Measurements from ENCODE around the gene VWA8.
"Not testable (repeated sequence)": the region's sequence is repeated elsewhere in the genome, so short reads cannot be mapped to it uniquely, and the experiment has no call there.

VWA8 gene

DNA sequence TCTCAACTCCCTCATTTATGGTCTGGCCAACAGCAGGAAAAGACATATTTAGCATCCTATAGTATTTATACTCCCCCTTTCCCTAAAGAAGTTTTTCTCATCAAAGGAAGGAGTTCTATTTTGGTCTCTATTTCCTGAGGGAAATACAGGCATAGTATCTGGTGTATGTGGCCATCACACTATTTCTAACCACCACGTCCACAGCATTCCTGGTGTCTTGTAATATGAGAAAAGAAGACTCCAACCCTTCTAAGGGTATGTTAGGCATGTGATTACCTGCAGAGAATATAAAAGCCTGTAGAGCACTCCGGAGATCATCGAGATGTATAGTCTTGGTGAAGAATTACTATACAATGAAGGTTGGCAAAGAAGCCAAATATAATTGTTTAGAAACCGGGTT, 137.4 kb downstream of the VWA8 start:
- no peak overlapping the region for H3K9ac ChIP-seq (ENCODE audit: low read depth, low read length)
- peaks cover 8% of the 10 kb centered on the region; the same call in 1 of the 2 replicates for H3K4me1 ChIP-seq (ENCODE audit: insufficient read depth, low read length)
- no peak overlapping the region for H3K27ac ChIP-seq (ENCODE audit: low read depth, low read length)
- WGBS, result 95% methylated on average over 3 of the region's 4 CpGs
- no peak overlapping the region for H3K4me3 ChIP-seq (ENCODE audit: low read length)
- H3K36me3 ChIP-seq (ENCODE audit: insufficient read depth, low read length), result peaks cover 5% of the 10 kb centered on the region; the same call in 1 of the 2 replicates
- H3K27me3 ChIP-seq (ENCODE audit: insufficient read depth, low read length), result no peaks in the 10 kb centered on the region
- no peaks in the 10 kb centered on the region for H3K9me3 ChIP-seq (ENCODE audit: insufficient read depth, low read depth, low read length)

DNA sequence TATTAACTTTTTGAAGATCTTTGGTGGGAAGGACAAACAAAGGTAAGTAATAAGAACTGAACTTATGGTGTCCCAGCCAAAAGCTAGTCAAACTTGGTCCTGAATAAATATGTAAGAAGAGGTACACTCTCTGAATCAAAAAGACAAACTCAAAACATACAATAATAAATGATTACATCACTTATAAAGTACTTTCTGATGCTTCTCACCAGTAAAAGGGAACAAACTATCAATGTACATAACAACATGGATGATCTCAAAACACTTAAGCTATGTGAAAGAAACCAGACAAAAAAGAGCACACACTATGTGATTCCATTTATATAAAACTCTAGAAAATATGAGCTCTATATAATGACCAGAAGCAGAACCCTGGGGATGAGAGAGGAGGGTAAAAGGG, 138.3 kb downstream of the VWA8 start:
- Histone ChIP-seq H3K27me3 (ENCODE audit: insufficient read depth, low read length) (no peaks in the 10 kb centered on the region), H3K9me3 (ENCODE audit: insufficient read depth, low read depth, low read length) (no peaks in the 10 kb centered on the region), H3K27ac (ENCODE audit: low read depth, low read length) (no peak overlapping the region), H3K36me3 (ENCODE audit: insufficient read depth, low read length) (peaks cover 10% of the 10 kb centered on the region), H3K4me3 (ENCODE audit: low read length) (no peak overlapping the region), H3K9ac (ENCODE audit: low read depth, low read length) (no peak overlapping the region), H3K4me1 (ENCODE audit: insufficient read depth, low read length) (peaks cover 8% of the 10 kb centered on the region; the same call in 1 of the 2 replicates)

DNA sequence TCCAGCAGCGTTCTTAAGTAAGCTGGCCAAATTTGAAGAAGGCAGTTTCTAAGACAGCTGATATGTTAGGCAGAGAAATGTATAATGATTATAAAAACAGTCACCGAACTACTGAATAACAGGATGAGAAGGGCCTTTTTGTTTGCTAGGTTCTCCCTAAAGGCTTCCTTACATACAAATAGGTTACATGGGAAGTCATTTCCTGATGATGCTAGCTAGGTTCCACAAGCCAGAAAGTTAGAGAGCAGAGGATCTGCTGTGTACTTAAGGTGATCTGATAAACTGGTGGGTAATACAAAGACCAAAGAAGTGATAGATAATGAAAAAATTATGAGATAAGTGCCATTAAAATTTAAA, 139.7 kb downstream of the VWA8 start:
- no peak overlapping the region for H3K4me3 ChIP-seq (ENCODE audit: low read length)
- no peaks in the 10 kb centered on the region for H3K27me3 ChIP-seq (ENCODE audit: insufficient read depth, low read length)
- no peaks in the 10 kb centered on the region for H3K9me3 ChIP-seq (ENCODE audit: insufficient read depth, low read depth, low read length)
- H3K9ac ChIP-seq (ENCODE audit: low read depth, low read length), result no peak overlapping the region
- no peak overlapping the region for H3K27ac ChIP-seq (ENCODE audit: low read depth, low read length)
- H3K4me1 ChIP-seq (ENCODE audit: insufficient read depth, low read length), result peaks cover 8% of the 10 kb centered on the region; the same call in 1 of the 2 replicates
- WGBS, result 77% methylated on average over 2 of the region's 2 CpGs
- peaks cover 20% of the 10 kb centered on the region for H3K36me3 ChIP-seq (ENCODE audit: insufficient read depth, low read length)

DNA sequence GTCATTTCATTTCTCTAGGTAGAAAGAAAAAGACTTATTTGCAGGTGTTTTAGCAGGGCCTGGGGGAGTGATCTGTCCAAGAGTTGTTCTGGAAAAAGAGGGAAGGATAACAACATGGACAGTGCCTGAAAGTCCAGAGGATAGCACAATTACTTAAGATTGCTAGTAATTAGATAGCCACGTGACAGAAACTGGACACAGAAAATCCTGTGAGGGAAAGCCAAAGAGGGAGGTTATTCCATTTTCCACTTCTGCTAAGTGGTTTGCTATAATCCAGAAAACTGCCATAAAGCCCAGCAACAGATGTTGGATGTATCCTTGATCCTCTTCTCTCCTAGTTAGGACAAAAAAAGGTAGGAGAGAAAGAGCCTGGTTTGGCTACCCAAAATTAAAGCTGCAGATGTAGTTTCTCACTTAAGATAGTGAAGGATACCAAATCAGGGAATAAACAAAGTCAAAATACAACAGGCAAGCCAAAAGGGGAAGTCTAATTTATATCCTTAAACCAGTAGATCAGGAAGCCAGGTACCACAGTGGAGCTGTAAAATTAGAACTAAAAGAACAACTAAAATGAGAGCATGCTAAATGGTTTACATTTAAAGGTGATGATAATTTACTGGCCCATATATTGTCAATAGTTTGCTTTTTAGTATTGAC, 140.2 kb downstream of the VWA8 start:
- 97% methylated on average over 1 of the region's 1 CpG for WGBS
- H3K27ac ChIP-seq (ENCODE audit: low read depth, low read length), result no peak overlapping the region
- H3K9me3 ChIP-seq (ENCODE audit: insufficient read depth, low read depth, low read length), result peaks cover under 1% of the 10 kb centered on the region; the same call in 1 of the 2 replicates

DNA sequence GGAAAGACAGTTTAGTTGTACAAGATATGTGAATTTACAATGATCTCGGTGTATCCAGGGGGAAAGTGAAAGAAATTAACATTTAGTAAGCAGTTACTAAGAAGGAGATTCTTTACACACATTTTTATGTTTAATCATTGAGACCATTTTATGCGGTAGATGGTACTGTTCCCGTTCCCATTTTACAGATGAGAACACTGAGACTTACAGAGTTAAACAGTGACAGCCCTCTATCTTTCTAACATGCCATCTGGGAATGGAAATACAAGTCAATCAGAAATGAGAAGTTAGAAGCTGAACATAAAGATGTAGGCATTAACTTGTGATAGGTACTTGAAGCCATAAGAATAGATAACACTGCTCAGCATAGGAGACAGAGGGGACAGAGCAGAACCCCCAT, 144.9 kb downstream of the VWA8 start:
- Histone ChIP-seq H3K27ac (ENCODE audit: low read depth, low read length) (no peak overlapping the region), H3K9ac (ENCODE audit: low read depth, low read length) (no peak overlapping the region), H3K4me3 (ENCODE audit: low read length) (no peak overlapping the region), H3K27me3 (ENCODE audit: insufficient read depth, low read length) (no peaks in the 10 kb centered on the region), H3K9me3 (ENCODE audit: insufficient read depth, low read depth, low read length) (peaks cover 5% of the 10 kb centered on the region; the same call in 1 of the 2 replicates), H3K36me3 (ENCODE audit: insufficient read depth, low read length) (peaks cover 33% of the 10 kb centered on the region), H3K4me1 (ENCODE audit: insufficient read depth, low read length) (peaks cover under 1% of the 10 kb centered on the region; the same call in 1 of the 2 replicates)
- 98% methylated on average over 3 of the region's 3 CpGs for WGBS

More for the DNA sequence above, 140.2 kb downstream of the VWA8 start:
- Histone ChIP-seq H3K27me3 (ENCODE audit: insufficient read depth, low read length) (no peaks in the 10 kb centered on the region), H3K9ac (ENCODE audit: low read depth, low read length) (no peak overlapping the region), H3K4me3 (ENCODE audit: low read length) (no peak overlapping the region), H3K36me3 (ENCODE audit: insufficient read depth, low read length) (peaks cover 25% of the 10 kb centered on the region), H3K4me1 (ENCODE audit: insufficient read depth, low read length) (peaks cover 8% of the 10 kb centered on the region; the same call in 1 of the 2 replicates)

DNA sequence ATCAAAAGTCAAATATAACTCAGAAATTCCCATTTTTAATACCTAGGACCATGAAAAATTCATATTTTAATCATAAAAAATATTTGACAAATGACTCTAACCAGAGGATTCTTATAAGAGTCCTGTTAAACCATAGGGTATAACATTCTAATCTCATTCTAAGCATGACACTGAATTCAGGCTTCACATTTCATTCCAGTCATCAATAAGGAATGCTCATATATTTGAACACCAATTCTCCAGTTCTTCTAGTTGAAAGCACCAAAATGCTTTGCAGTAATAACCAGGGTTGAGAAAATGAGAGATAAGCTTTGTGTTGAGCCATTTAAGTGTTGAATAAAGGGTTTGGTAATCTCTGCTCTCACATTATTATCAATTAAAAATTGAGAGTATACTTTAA, 147.5 kb downstream of the VWA8 start:
- H3K9ac ChIP-seq (ENCODE audit: low read depth, low read length), result no peak overlapping the region
- no peak overlapping the region for H3K27ac ChIP-seq (ENCODE audit: low read depth, low read length)
- H3K9me3 ChIP-seq (ENCODE audit: insufficient read depth, low read depth, low read length), result peaks cover 5% of the 10 kb centered on the region; the same call in 1 of the 2 replicates
- no peaks in the 10 kb centered on the region for H3K4me1 ChIP-seq (ENCODE audit: insufficient read depth, low read length)
- H3K4me3 ChIP-seq (ENCODE audit: low read length), result no peak overlapping the region
- no peaks in the 10 kb centered on the region for H3K27me3 ChIP-seq (ENCODE audit: insufficient read depth, low read length)
- H3K36me3 ChIP-seq (ENCODE audit: insufficient read depth, low read length), result peaks cover 37% of the 10 kb centered on the region

DNA sequence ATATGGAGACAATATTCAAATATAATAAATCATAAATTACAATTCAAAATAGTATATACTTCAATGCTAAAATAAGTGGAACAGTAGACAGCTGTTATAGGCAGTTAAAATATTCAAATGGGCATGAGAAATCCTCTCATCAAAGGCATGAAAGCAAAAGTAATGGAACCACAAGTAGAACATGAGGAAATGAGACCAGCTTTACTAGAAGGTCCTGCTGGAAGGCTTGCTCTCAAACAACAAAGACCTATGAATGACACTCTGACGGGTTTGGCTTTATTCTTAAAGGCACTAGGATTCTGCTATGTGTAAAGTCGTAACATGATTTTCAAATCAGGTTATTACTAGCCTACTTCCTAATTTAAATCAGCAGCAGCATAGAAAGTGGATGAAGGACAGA, 148.1 kb downstream of the VWA8 start:
- peaks cover 5% of the 10 kb centered on the region; the same call in 1 of the 2 replicates for H3K9me3 ChIP-seq (ENCODE audit: insufficient read depth, low read depth, low read length)
- H3K4me3 ChIP-seq (ENCODE audit: low read length), result no peak overlapping the region
- no peaks in the 10 kb centered on the region for H3K4me1 ChIP-seq (ENCODE audit: insufficient read depth, low read length)
- no peaks in the 10 kb centered on the region for H3K27me3 ChIP-seq (ENCODE audit: insufficient read depth, low read length)
- peaks cover 35% of the 10 kb centered on the region for H3K36me3 ChIP-seq (ENCODE audit: insufficient read depth, low read length)
- WGBS, result 86% methylated on average over 1 of the region's 2 CpGs
- no peak overlapping the region for H3K9ac ChIP-seq (ENCODE audit: low read depth, low read length)
- H3K27ac ChIP-seq (ENCODE audit: low read depth, low read length), result no peak overlapping the region

DNA sequence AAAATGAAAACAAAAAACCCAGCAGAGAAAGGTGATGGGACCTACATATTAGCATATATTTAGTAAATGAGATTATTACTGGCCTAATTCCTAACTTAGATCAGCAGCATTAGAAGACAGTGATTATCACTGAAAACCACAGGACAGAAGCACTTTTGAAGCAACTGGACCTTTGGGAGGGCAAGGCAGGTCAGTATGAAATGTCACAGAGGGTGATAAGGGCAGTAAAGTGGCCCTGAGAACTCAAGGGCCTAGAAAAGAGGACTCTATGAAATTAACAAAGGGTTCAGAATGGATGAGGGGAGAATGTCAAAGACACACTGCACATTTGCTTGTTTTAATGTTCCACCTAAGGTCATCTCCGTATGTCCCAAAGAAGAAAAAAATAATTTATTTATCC, 148.7 kb downstream of the VWA8 start:
- Histone ChIP-seq H3K27ac (ENCODE audit: low read depth, low read length) (no peak overlapping the region), H3K4me3 (ENCODE audit: low read length) (no peak overlapping the region), H3K9me3 (ENCODE audit: insufficient read depth, low read depth, low read length) (peaks cover 5% of the 10 kb centered on the region; the same call in 1 of the 2 replicates), H3K4me1 (ENCODE audit: insufficient read depth, low read length) (no peaks in the 10 kb centered on the region), H3K9ac (ENCODE audit: low read depth, low read length) (no peak overlapping the region), H3K36me3 (ENCODE audit: insufficient read depth, low read length) (peaks cover 32% of the 10 kb centered on the region), H3K27me3 (ENCODE audit: insufficient read depth, low read length) (no peaks in the 10 kb centered on the region)
- no CpG with 5 or more reads among the region's 1 CpG for WGBS

DNA sequence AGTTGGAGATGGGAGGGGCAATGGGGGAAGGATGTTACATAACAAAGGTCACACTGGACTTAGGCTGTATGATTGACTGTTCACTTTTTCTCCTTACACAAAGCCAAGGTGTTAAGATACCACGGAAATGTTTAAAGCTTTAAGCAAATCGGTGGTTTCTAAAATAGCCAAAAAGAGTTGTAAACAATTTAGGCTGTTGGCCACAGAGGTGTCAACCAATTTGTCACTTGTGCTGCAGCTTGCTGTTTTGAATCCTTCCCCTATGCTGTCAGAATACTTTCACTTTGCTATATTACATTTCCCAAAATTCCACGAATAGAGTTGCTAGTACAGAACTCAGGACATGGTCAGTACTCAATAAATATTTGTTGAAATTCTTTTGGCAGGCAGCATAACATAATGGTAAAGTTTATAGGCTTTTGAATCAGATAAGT, 149.3 kb downstream of the VWA8 start:
- Histone ChIP-seq H3K9me3 (ENCODE audit: insufficient read depth, low read depth, low read length) (peaks cover 5% of the 10 kb centered on the region; the same call in 1 of the 2 replicates), H3K27me3 (ENCODE audit: insufficient read depth, low read length) (no peaks in the 10 kb centered on the region), H3K4me1 (ENCODE audit: insufficient read depth, low read length) (no peaks in the 10 kb centered on the region), H3K9ac (ENCODE audit: low read depth, low read length) (no peak overlapping the region), H3K4me3 (ENCODE audit: low read length) (no peak overlapping the region), H3K36me3 (ENCODE audit: insufficient read depth, low read length) (peaks cover 27% of the 10 kb centered on the region), H3K27ac (ENCODE audit: low read depth, low read length) (no peak overlapping the region)
- WGBS, result 92% methylated on average over 3 of the region's 3 CpGs

DNA sequence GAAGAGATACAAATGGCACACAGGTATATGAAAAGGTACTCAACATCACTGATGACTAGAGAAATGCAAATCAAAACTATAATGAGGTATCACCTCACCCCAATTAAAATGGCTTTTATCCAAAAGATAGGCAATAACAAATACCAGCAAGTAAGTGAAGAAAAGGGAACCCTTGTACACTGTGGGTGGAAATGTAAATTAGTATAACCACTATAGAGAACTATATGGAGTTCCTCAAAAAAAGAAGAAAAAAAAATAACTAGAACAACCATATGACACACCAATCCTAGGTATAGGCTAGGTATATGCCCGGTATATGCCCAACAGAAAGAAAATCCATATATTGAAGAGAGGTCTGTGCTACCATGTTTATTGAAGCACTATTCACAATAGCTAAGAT, 150.9 kb downstream of the VWA8 start:
- H3K4me1 ChIP-seq (ENCODE audit: insufficient read depth, low read length), result no peaks in the 10 kb centered on the region
- 100% methylated on average over 1 of the region's 1 CpG for WGBS
- no peak overlapping the region for H3K4me3 ChIP-seq (ENCODE audit: low read length)
- no peaks in the 10 kb centered on the region for H3K9me3 ChIP-seq (ENCODE audit: insufficient read depth, low read depth, low read length)
- no peaks in the 10 kb centered on the region for H3K27me3 ChIP-seq (ENCODE audit: insufficient read depth, low read length)
- H3K27ac ChIP-seq (ENCODE audit: low read depth, low read length), result no peak overlapping the region
- H3K36me3 ChIP-seq (ENCODE audit: insufficient read depth, low read length), result peaks cover 12% of the 10 kb centered on the region
- H3K9ac ChIP-seq (ENCODE audit: low read depth, low read length), result no peak overlapping the region

DNA sequence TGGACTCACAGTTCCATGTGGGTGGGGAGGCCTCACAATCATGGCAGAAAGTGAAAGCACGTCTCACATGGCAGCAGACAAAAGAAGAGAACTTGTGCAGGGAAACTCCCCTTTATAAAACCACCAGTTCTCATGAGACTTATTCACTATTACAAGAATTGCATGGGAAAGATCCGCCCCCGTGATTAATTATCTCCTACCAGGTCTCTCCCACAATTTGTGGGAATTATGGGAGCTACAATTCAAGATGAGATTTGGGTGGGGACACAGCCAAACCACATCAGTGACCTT, 157.5 kb downstream of the VWA8 start:
- H3K27me3 ChIP-seq (ENCODE audit: insufficient read depth, low read length); H3K4me1 ChIP-seq (ENCODE audit: insufficient read depth, low read length); H3K9ac ChIP-seq (ENCODE audit: low read depth, low read length); H3K27ac ChIP-seq (ENCODE audit: low read depth, low read length); H3K4me3 ChIP-seq (ENCODE audit: low read length); H3K9me3 ChIP-seq (ENCODE audit: insufficient read depth, low read depth, low read length): not testable (repeated sequence)
- H3K36me3 ChIP-seq (ENCODE audit: insufficient read depth, low read length), result peaks cover 12% of the 10 kb centered on the region; the same call in 1 of the 2 replicates
- WGBS, result 94% methylated on average over 3 of the region's 3 CpGs
